Natural killer cell (primary cell): ENCODE results near the gene PRKAR1B. TPM values are rescaled to one million over a fixed set of nuclear protein-coding genes. Genes with fewer than 3 reads are reported as not detected.

Source experiments
- ATAC-seq, 3 donors: fragments of 150-1000 bp in 2 of 3; fragments of 200-7000 bp in 1 of 3; cut with Tn5 transposase; 1 replicate in 1 of 3; 2 replicates in 2 of 3; pipeline ENCODE4 v1.10.0; 2021; ENCODE audit warnings: mild to moderate bottlenecking in 2 of 3, moderate library complexity in 2 of 3
- DNase-seq, 2 donors: peaks; one replicate each; pipeline versions ENCODE4 v3.0.0 to v3.0.0-alpha.2; 2013 to 2021; ENCODE audit warnings: mixed read lengths in 1 of 2
- H3K27ac ChIP-seq: one replicate; pipeline ENCODE4 v1.5.1; 2013; ENCODE audit warnings: mild to moderate bottlenecking, low read length
- H3K27me3 ChIP-seq: one replicate; pipeline ENCODE4 v1.6.1; 2013; ENCODE audit warnings: low read length; ENCODE audit not compliant: control insufficient read depth, insufficient read depth
- H3K36me3 ChIP-seq: one replicate; pipeline ENCODE4 v1.6.1; 2013; ENCODE audit warnings: low read length; ENCODE audit not compliant: control insufficient read depth, insufficient read depth
- H3K4me1 ChIP-seq: one replicate; pipeline ENCODE4 v1.6.1; 2013; ENCODE audit warnings: low read length; ENCODE audit not compliant: control insufficient read depth, insufficient read depth
- H3K4me3 ChIP-seq: one replicate; pipeline ENCODE4 v1.5.1; 2013; ENCODE audit warnings: low read length
- H3K9me3 ChIP-seq: one replicate; pipeline ENCODE4 v1.6.1; 2013; ENCODE audit warnings: low read length; ENCODE audit not compliant: control insufficient read depth, insufficient read depth
- H3K27ac Mint-ChIP-seq, 2 donors: one replicate each; pipeline ENCODE4 v1.8.0; 2022; ENCODE audit warnings: mild to moderate bottlenecking in 2 of 2, mixed read lengths in 2 of 2, moderate library complexity in 1 of 2
- H3K27me3 Mint-ChIP-seq, 2 donors: one replicate each; pipeline ENCODE4 v1.8.0; 2022; ENCODE audit warnings: low read depth in 2 of 2, mixed read lengths in 2 of 2
- H3K36me3 Mint-ChIP-seq: one replicate; pipeline ENCODE4 v1.8.0; 2022; ENCODE audit warnings: mixed read lengths
- H3K4me1 Mint-ChIP-seq, 2 donors: one replicate each; pipeline ENCODE4 v1.8.0; 2022; ENCODE audit warnings: mixed read lengths in 2 of 2
- H3K4me3 Mint-ChIP-seq: one replicate; pipeline ENCODE4 v1.8.0; 2022; ENCODE audit warnings: mild to moderate bottlenecking, moderate library complexity, mixed read lengths
- H3K9me3 Mint-ChIP-seq, 2 donors: one replicate each; pipeline ENCODE4 v1.8.0; 2022; ENCODE audit warnings: mixed read lengths in 2 of 2
- WGBS: methylation state at CpG from one replicate; pipeline ENCODE4 v1.1.7; 2013; ENCODE audit warnings: missing lambda C conversion rate; ENCODE audit not compliant: insufficient coverage; 5-methylcytosine and 5-hydroxymethylcytosine counted together
- intact Hi-C: fragments of 100-400 bp; cut with micrococcal nuclease; formaldehyde crosslinking; loops from one replicate; pipeline ENCODE4 v1.14.2; 2022
- total RNA-seq, 4 donors: library from RNA; stranded (reverse); fragments of 120-200 nt in 1 of 4; gene quantifications; one replicate each; pipeline versions ENCODE4 v1.2.3 to v1.2.4, GENCODE V29; 2013 to 2022
- TF ChIP-seq, protein P1 (sequence below): fragments of 200-600 bp; IDR thresholded peaks from one replicate; pipeline ENCODE4 v1.8.0; 2022; ENCODE audit warnings: antibody characterized with exemption

The PRKAR1B gene
- total RNA-seq, 3 donors from 2014 or later (not counting 1 experiment from before 2014, with no cell fraction given) = 2.4 to 3.8 (median 3.0) TPM

DNA sequence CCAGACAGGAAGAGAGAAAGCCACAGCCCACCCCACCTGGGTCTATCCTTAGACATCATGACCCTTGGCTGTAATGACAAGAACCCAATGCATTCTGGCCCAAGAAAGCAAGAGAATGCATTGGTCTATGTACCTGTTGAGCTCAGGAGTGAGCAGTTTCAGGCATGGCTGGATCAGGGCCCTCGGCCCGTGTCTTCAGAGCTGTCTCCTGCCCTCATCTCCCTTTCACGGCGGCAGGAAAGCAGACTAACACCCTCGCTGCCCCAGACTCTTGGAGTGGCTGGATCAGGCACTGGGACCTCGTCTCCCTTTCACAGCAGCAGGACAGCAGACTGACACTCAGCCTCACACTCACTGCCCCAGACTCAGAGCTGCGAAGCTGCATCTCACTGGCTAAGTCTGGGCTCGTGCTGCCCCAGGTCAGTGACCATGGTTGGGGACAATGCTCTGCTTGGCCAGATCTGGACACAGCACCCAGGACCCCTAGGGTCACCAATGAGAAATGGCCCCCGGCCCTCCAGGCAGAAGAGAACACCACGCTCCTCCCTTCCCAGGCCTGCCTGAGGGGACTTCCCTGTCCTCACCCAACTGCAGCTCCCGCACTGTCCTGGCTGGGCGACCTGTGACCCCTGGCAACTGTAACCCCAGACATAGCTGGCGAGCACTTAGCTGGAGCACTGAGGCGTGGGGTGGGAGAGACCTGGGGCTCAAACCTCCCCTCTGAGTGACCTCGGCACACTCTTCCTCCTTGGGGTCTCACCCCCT lies 194.5 kb downstream of the PRKAR1B start:
- H3K27ac ChIP-seq = no peak overlapping the region
- intact Hi-C loops = no loop called here
- H3K4me1 Mint-ChIP-seq = no peaks in the 10 kb centered on the region
- H3K4me3 Mint-ChIP-seq = no peak overlapping the region
- ATAC-seq (no peak), DNase-seq (no peak)
- no peaks in the 10 kb centered on the region for H3K27me3 ChIP-seq
- no peak overlapping the region for H3K4me3 ChIP-seq
- no peaks in the 10 kb centered on the region for H3K9me3 Mint-ChIP-seq
- WGBS = 88% methylated on average over 15 of the region's 15 CpGs
- H3K36me3 Mint-ChIP-seq = no peaks in the 10 kb centered on the region
- H3K4me1 ChIP-seq = peaks cover 5% of the 10 kb centered on the region
- no peak overlapping the region for H3K27ac Mint-ChIP-seq
- peaks cover 0 to 3% of the 10 kb centered on the region in 2 donors for H3K27me3 Mint-ChIP-seq
- TF ChIP-seq, protein P1, sequence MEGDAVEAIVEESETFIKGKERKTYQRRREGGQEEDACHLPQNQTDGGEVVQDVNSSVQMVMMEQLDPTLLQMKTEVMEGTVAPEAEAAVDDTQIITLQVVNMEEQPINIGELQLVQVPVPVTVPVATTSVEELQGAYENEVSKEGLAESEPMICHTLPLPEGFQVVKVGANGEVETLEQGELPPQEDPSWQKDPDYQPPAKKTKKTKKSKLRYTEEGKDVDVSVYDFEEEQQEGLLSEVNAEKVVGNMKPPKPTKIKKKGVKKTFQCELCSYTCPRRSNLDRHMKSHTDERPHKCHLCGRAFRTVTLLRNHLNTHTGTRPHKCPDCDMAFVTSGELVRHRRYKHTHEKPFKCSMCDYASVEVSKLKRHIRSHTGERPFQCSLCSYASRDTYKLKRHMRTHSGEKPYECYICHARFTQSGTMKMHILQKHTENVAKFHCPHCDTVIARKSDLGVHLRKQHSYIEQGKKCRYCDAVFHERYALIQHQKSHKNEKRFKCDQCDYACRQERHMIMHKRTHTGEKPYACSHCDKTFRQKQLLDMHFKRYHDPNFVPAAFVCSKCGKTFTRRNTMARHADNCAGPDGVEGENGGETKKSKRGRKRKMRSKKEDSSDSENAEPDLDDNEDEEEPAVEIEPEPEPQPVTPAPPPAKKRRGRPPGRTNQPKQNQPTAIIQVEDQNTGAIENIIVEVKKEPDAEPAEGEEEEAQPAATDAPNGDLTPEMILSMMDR = no peak
- H3K9me3 ChIP-seq = no peaks in the 10 kb centered on the region
- no peaks in the 10 kb centered on the region for H3K36me3 ChIP-seq

DNA sequence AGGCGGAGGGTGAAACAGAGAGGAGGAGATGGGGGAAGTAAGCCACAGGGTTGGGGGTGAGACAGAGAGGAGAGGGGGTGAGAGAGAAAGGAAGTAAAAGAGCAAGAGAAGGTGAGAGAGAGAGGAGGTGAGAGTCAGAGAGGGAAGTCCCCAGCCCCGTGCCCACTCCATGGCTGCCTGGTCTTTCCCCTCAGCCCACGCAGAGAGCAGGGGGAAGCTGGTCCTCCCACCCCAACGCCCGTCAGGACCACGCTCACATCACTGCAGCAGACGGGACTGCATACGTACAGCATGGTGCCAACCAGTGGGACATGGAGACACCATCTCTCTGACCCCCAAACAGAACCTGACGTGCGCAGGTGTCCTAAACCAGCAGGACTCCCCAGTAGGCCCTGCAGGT lies 195.3 kb downstream of the PRKAR1B start:
- no peak overlapping the region for H3K4me3 ChIP-seq
- intact Hi-C loops = no loop called here
- 42% methylated on average over 10 of the region's 10 CpGs for WGBS
- H3K27me3 ChIP-seq = no peaks in the 10 kb centered on the region
- peaks cover 5% of the 10 kb centered on the region for H3K4me1 ChIP-seq
- Mint-ChIP-seq H3K27me3 (peaks cover 0 to 3% of the 10 kb centered on the region in 2 donors), H3K9me3 (no peaks in the 10 kb centered on the region), H3K27ac (peak overlapping the region in 1 of 2 donors; percentile 29), H3K4me1 (no peaks in the 10 kb centered on the region), H3K4me3 (no peak overlapping the region), H3K36me3 (no peaks in the 10 kb centered on the region)
- H3K27ac ChIP-seq = no peak overlapping the region
- no peaks in the 10 kb centered on the region for H3K9me3 ChIP-seq
- no peaks in the 10 kb centered on the region for H3K36me3 ChIP-seq
- TF ChIP-seq, protein P1 = no peak
- peak; percentile 29 to 78 (median 76) for ATAC-seq
- DNase-seq = no peak

DNA sequence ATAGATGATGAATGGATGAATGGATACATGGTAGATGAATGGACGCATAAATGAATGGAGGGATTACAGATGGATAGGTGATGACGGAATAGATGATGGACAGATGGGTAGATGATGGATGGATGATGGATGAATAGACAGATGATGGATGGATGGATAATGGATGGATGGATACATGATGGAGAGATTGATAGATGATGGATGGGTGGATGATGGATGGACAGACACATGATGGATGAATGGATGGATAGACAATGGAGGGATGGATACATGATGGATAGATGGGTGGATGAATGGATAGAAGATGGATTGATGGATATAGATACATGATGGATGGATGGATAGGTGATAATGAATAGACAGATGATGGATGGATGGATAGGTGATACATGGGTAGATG lies 198.6 kb downstream of the PRKAR1B start:
- ATAC-seq = no peak
- no peak for DNase-seq

More for the DNA sequence above, 198.6 kb downstream of the PRKAR1B start:
- 94% methylated on average over 2 of the region's 2 CpGs for WGBS
- H3K36me3 Mint-ChIP-seq = no peaks in the 10 kb centered on the region
- peaks cover 6 to 10% of the 10 kb centered on the region in 2 donors for H3K27me3 Mint-ChIP-seq
- H3K4me3 Mint-ChIP-seq = no peak overlapping the region
- H3K4me1 Mint-ChIP-seq = no peaks in the 10 kb centered on the region
- intact Hi-C loops = no loop called here
- Histone ChIP-seq H3K27ac (no peak overlapping the region), H3K27me3 (no peaks in the 10 kb centered on the region), H3K4me3 (no peak overlapping the region), H3K9me3 (no peaks in the 10 kb centered on the region), H3K4me1 (peaks cover 5% of the 10 kb centered on the region), H3K36me3 (no peaks in the 10 kb centered on the region)
- no peaks in the 10 kb centered on the region for H3K9me3 Mint-ChIP-seq
- TF ChIP-seq, protein P1 = no peak
- no peak overlapping the region for H3K27ac Mint-ChIP-seq
